ENCODE data around the gene CDC42BPB. TPM values are rescaled to one million over a fixed set of nuclear protein-coding genes. Genes with fewer than 3 reads are reported as not detected.
A peak's percentile ranks its signal among the peaks of the same experiment; 100 is the strongest.

CDC42BPB gene
- total RNA-seq, 1 donor from 2014 or later: 45.0 TPM

GRCh38 chr14:102920273-102920997 is 136.9 kb downstream of the CDC42BPB start:
- no peak for ATAC-seq
- no peak for DNase-seq (ENCODE audit: low spot score)

- DNase-seq (ENCODE audit: low spot score): no peak
- no peak for ATAC-seq
Measured at GRCh38 chr14:102918438-102918837, 138.9 kb downstream of the CDC42BPB start.

GRCh38 chr14:102917469-102918211 is 139.7 kb downstream of the CDC42BPB start:
- ATAC-seq (peak; percentile 50), DNase-seq (ENCODE audit: low spot score) (no peak)

- no peak for ATAC-seq
- no peak for DNase-seq (ENCODE audit: low spot score)
Measured at GRCh38 chr14:102917056-102917385, 140.3 kb downstream of the CDC42BPB start.

- ATAC-seq: no peak
Measured at GRCh38 chr14:102916347-102917055, 140.8 kb downstream of the CDC42BPB start.

GRCh38 chr14:102915292-102916110 is 141.8 kb downstream of the CDC42BPB start:
- DNase-seq (ENCODE audit: low spot score) (no peak), ATAC-seq (no peak)

More at GRCh38 chr14:102916347-102917055, 140.8 kb downstream of the CDC42BPB start:
- DNase-seq (ENCODE audit: low spot score): no peak

GRCh38 chr14:102914474-102915291 is 142.7 kb downstream of the CDC42BPB start:
- DNase-seq (ENCODE audit: low spot score): no peak
- peak; percentile 56 for ATAC-seq

- DNase-seq (ENCODE audit: low spot score) (no peak), ATAC-seq (no peak)
Measured at GRCh38 chr14:102913341-102914211, 143.8 kb downstream of the CDC42BPB start.

- ATAC-seq (no peak), DNase-seq (ENCODE audit: low spot score) (no peak)
Measured at GRCh38 chr14:102911991-102912761, 145.2 kb downstream of the CDC42BPB start.

GRCh38 chr14:102911541-102911951 is 145.8 kb downstream of the CDC42BPB start:
- DNase-seq (ENCODE audit: low spot score) (no peak), ATAC-seq (no peak)

- DNase-seq (ENCODE audit: low spot score) (no peak), ATAC-seq (no peak)
Measured at GRCh38 chr14:102910442-102910841, 146.9 kb downstream of the CDC42BPB start.

- DNase-seq (ENCODE audit: low spot score): no peak
Measured at GRCh38 chr14:102909911-102910310, 147.4 kb downstream of the CDC42BPB start.

GRCh38 chr14:102909462-102909861 is 147.9 kb downstream of the CDC42BPB start:
- DNase-seq (ENCODE audit: low spot score) (no peak), ATAC-seq (no peak)

More at GRCh38 chr14:102909911-102910310, 147.4 kb downstream of the CDC42BPB start:
- ATAC-seq: no peak

- ATAC-seq (no peak), DNase-seq (ENCODE audit: low spot score) (no peak)
Measured at GRCh38 chr14:102908766-102909455, 148.4 kb downstream of the CDC42BPB start.

GRCh38 chr14:102907980-102908730 is 149.2 kb downstream of the CDC42BPB start:
- ATAC-seq (no peak), DNase-seq (ENCODE audit: low spot score) (no peak)

GRCh38 chr14:102907303-102907844 is 150.0 kb downstream of the CDC42BPB start:
- no peak for DNase-seq (ENCODE audit: low spot score)
- no peak for ATAC-seq
